CD4-positive, alpha-beta T cell treated with Interleukin-4 for 4 hours (primary cell): ENCODE measurements around the gene P4HA2.
A peak's percentile ranks its signal among the peaks of the same experiment; 100 is the strongest.
"Not testable (repeated sequence)": the region's sequence is repeated elsewhere in the genome, so short reads cannot be mapped to it uniquely, and the experiment has no call there.

Experiments used
- DNase-seq: peaks from one replicate; pipeline ENCODE4 v3.0.0-alpha.2; 2020

The P4HA2 gene

GRCh38 chr5:132195727-132196126 is 31.9 kb downstream of the P4HA2 start:
- no peak for DNase-seq

GRCh38 chr5:132193165-132193694 is 34.4 kb downstream of the P4HA2 start:
- DNase-seq = no peak

DNA sequence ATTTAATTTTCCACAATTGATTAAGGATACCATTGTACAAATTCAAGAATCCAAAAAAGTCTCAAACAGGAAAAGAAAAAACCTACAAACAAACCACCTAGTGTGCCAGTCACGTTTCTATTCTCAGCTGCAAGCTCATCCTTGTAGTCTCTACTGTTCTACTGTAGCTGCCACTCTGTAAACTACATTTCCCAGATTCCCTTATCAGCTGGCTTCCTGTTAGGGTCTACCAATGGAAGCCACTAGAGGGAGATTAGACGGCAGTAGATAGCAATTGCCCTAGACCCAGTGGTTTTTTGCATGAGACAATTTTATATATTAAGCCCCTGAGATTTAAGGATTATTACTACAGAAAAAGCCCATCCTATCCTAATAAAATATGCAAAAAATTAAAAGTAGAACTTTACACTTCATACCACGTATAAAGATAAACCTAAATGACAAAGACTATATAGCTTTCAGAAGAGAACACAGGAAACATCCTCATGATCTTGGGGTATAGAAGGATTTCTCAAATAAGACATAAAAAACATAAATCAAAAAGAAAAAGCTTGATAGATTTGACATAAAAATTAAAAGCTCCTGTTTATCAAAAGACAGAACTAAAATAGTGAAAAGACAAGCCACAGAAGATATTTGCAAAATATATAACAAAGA is 37.4 kb downstream of the P4HA2 start:
- DNase-seq = peak; percentile 42

DNA sequence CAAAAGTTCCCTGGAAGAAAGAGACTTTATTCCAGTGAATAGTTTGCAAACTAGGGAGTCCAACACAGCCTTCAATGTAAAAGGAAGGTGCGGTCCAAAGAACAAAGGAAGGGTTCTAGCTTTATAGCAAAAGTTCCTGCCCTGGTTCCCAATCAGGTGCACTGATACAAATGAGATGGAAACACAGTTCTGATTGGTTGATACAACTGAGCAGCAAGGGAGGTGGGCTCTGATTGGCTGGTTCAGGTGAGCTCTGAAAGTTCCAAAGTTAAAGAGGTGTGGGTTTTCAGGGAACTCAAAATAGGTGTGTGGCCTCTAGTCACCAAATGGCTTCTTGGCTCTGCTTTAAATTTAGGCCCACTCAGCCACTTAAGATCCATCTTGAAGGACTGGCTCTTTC is 43.1 kb downstream of the P4HA2 start:
- no peak for DNase-seq

GRCh38 chr5:132183723-132184122 is 43.9 kb downstream of the P4HA2 start:
- DNase-seq = no peak

- no peak for DNase-seq
These were observed 45.2 kb downstream of the P4HA2 start for GRCh38 chr5:132182359-132183040.

DNA sequence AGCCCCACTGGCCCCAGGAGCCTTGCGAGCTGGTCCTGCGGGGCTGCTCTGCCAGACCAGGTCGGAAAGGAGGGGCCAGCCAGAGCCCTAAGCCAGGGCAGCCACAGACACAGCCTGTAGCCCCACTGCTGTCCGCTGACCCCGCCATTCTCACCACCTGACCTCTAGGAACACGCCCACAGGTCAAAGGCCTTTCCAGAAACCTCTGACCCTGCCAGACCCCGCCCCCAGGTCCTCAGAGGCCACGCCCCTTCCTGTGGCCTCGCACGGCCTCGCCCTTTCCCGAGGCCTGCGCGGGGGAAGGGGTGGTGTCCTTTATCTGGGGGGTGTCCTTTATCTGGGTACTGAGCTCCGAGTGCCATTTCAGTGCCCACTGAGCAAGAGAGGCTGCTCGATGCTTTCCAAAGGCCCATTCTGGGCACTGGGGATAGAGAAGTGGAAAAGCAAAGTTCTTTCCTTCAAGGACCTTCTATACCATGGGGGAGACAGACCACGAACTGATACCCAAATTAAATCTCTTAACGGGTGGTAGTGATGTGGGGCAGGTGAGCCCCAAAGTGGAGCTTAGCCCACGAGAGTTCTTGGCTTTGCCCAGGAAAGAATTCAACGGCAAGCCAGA is 46.5 kb downstream of the P4HA2 start:
- DNase-seq = no peak

GRCh38 chr5:132180134-132180745 is 47.4 kb downstream of the P4HA2 start:
- peak; percentile 1 for DNase-seq

GRCh38 chr5:132179405-132179804 is 48.2 kb downstream of the P4HA2 start:
- DNase-seq = no peak

DNA sequence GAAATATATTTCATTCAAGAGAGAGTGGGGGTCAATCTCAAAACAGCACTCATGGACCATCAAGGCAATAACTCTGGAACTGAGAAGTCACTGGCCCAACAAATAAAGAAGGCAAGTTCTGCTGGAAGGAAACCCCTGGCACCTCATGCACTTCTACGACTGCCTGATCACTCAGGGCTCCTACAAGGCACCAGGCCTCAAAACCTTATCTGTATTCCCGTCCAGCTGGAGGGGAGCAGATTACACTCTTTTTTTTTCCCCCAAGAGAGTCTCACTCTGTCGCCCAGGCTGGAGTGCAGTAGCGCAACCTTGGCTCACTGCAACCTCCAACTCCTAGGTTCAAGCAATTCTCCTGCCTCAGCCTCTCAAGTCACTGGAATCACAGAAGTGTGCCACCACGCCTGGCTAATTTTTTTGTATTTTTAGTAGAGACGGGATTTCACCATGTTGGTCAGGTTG is 49.9 kb downstream of the P4HA2 start:
- no peak for DNase-seq

DNA sequence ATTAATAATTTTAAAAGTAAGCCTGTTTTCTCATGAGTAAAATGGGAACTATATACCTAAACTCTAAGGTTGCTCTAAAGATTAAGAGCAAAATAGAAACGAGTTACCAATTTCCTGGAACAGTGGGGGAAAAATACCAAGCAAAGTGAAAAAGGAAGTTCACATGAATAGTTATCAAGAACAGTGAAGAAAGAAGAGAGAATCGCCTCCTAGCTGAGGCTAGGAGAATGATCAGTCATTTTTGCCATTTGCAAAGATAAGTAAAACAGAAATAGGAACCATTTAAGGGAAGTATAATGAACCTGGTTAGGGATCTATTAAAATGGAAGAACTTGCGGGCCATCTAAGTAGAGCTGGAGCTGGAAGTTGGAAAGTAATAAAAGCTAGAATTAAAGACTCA is 50.7 kb downstream of the P4HA2 start:
- DNase-seq = peak; percentile 1

GRCh38 chr5:132176521-132176945 is 51.1 kb downstream of the P4HA2 start:
- no peak for DNase-seq

- no peak for DNase-seq
These were observed 64.7 kb downstream of the P4HA2 start for GRCh38 chr5:132162945-132163344.

DNA sequence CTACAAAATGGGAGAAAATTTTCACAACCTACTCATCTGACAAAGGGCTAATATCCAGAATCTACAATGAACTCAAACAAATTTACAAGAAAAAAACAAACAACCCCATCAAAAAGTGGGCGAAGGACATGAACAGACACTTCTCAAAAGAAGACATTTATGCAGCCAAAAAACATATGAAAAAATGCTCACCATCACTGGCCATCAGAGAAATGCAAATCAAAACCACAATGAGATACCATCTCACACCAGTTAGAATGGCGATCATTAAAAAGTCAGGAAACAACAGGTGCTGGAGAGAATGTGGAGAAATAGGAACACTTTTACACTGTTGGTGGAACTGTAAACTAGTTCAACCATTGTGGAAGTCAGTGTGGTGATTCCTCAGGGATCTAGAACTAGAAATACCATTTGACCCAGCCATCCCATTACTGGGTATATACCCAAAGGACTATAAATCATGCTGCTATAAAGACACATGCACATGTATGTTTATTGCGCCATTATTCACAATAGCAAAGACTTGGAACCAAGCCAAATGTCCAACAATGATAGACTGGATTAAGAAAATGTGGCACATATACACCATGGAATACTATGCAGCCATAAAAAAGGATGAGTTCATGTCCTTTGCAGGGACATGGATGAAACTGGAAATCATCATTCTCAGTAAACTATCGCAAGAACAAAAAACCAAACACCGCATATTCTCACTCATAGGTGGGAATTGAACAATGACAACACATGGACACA is 65.9 kb downstream of the P4HA2 start:
- not testable (repeated sequence) for DNase-seq

- DNase-seq = no peak
These were observed 71.2 kb downstream of the P4HA2 start for GRCh38 chr5:132156413-132156812.

DNA sequence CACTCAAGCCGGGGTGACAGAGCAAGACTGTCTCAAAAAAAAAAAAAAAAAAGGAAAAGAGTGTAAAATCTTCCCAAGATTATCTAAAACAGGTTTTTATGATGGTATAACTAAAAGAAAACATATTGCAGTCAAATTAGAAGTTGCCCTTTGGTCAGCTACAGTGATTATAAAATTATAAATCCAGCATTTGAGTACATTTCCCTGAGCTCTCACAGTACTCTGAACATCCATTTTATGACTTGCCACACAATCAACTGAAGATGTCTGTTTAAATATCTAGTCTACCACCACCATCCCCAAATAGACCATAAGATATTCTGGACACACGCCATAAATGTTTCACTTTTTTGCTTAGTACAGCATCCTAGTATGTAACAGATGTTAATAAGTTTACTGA is 77.1 kb downstream of the P4HA2 start:
- DNase-seq = no peak

DNA sequence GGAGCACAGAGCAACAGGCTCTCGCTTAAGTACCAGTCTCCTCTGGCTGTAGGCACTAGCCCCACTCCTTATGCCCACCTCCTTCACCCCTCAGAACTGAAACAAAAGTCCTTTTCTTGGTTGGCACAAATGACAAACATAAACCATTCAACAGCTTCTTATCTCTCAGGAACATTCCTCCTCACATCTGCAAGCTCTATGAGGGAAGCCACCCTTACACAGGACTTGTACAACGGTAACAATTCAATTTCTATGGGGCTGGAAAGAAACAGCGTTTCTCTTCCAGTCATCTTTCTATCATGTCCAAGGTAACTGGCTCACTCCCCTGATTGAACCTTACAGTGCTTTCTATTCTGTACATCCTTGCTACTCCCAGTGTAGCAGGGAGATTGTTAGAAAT is 80.0 kb downstream of the P4HA2 start:
- no peak for DNase-seq

DNA sequence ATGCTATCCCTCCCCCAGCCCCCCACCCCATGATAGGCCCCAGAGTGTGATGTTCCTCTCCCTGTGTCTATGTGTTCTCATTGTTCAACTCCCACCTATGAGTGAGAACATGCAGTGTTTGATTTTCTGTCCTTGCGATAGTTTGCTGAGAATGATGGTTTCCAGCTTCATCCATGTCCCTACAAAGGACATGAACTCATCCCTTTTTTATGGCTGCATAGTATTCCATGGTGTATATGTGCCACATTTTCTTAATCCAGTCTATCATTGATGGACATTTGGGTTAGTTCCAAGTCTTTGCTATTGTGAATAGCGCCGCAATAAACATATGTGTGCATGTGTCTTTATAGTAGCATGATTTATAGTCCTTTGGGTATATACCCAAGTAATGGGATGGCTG is 82.3 kb downstream of the P4HA2 start:
- DNase-seq = not testable (repeated sequence)

- no peak for DNase-seq
These were observed 84.5 kb downstream of the P4HA2 start for GRCh38 chr5:132143148-132143547.

DNA sequence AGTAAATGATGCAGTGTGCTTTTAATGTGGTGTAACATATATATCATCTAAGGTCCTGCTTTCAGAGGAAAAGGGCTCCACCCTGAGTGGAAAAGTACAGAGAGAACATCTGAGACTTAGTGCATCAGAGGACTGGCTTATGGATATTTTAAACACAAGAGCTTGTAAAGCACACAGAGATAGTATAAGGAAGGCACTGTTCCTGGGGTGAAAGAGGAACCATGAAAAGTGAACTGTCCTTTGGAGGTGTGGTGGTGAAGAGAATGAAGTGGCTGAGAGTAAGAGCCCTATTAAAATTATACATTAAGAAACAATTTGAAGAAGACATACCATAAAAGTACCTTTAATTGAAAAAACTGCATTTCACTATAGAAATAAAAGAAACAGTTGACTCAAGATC is 85.2 kb downstream of the P4HA2 start:
- no peak for DNase-seq
